SK-N-MC (cell line): ENCODE results near the gene MOCOS.

Experiments
- DNase-seq: peaks from one replicate; pipeline ENCODE4 v3.0.0-alpha.2; 2011; ENCODE audit warnings: low read depth, low spot score
- H3K27ac ChIP-seq: fragments of 200-600 bp; sonication (generic); 2 replicates; pipeline ENCODE4 v1.5.1; 2016; ENCODE audit warnings: mixed run types
- H3K36me3 ChIP-seq: fragments of 200-600 bp; sonication (generic); 2 replicates; pipeline ENCODE4 v1.6.1; 2017; ENCODE audit warnings: antibody characterized with exemption, low read length, mixed read lengths; ENCODE audit not compliant: insufficient read depth
- H3K4me3 ChIP-seq: fragments of 200-600 bp; sonication (generic); 2 replicates; pipeline ENCODE4 v1.5.1; 2016
- H3K9ac ChIP-seq: fragments of 200-600 bp; sonication (generic); 2 replicates; pipeline ENCODE4 v1.8.0; 2017; ENCODE audit warnings: mixed run types, mixed read lengths; ENCODE audit not compliant: insufficient read length
- H3K9me3 ChIP-seq: fragments of 200-600 bp; sonication (generic); 2 replicates; pipeline ENCODE4 v1.6.1; 2017; ENCODE audit warnings: low read depth, mild to moderate bottlenecking, antibody characterized with exemption, low read length, moderate library complexity, mixed read lengths
- EZH2 ChIP-seq: fragments of 200-600 bp; sonication (generic); IDR thresholded peaks from one replicate; pipeline ENCODE4 v1.6.1; 2017; ENCODE audit warnings: antibody characterized with exemption
- FOXP2 ChIP-seq: optimal IDR thresholded peaks from 2 replicates; pipeline ENCODE3; 2011; ENCODE audit warnings: mild to moderate bottlenecking, moderate library complexity; ENCODE audit not compliant: insufficient read depth; ENCODE audit errors: extremely low read length, control extremely low read depth
- POLR2AphosphoS5 ChIP-seq: IDR thresholded peaks from 2 replicates; pipeline ENCODE4 v1.6.1; 2012; ENCODE audit warnings: mild to moderate bottlenecking, low read depth, low read length, borderline replicate concordance

Gene MOCOS

DNA sequence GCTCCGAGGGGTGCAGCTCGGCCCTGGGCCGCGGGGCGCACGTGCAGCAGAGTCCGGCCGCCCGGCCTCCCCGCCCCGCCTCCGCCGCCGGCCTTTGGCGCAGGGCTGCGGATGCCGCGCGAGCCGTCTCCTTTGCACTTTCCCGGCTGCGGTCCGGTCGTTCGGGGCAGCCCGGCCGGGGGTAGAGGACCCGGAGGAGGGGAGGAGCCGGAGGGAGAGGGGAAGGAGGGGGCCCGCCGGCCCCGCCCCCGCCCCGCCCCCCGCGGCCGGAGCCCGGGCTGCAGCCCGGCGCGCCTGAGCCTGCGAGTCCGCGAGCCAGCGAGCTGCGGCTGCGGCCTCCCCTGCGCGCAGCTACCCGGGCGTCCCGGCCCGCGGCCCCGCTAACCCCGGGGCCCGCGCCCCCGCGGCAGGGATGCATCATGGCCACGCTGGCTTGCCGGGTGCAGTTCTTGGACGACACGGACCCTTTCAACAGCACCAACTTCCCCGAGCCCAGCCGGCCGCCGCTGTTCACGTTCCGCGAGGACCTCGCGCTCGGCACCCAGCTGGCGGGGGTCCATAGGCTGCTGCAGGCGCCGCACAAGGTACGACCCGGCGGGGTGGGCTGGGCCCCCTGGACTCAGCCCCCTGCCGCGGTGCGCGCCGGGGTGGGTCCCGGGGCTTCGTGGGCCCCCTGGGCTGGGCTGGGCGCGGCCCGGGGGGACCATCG, 110.3 kb downstream of the MOCOS start, which contains the start of gene FHOD3:
Gene FHOD3 (plus strand): TSS at position 297 of the 709 bp plus-strand sequence. CDS start 123 bp downstream, at position 420.
- H3K36me3 ChIP-seq: no peaks in the 10 kb centered on the region
- no peaks in the 10 kb centered on the region for H3K9me3 ChIP-seq
- no peak within 1 kb of the TSS for H3K27ac ChIP-seq
- no peak for DNase-seq
- no peak for TF ChIP-seq POLR2AphosphoS5
- no peak for TF ChIP-seq EZH2
- no peak for TF ChIP-seq FOXP2
- peak within 1 kb of the TSS; percentile 58 for H3K4me3 ChIP-seq
- no peak within 1 kb of the TSS for H3K9ac ChIP-seq

DNA sequence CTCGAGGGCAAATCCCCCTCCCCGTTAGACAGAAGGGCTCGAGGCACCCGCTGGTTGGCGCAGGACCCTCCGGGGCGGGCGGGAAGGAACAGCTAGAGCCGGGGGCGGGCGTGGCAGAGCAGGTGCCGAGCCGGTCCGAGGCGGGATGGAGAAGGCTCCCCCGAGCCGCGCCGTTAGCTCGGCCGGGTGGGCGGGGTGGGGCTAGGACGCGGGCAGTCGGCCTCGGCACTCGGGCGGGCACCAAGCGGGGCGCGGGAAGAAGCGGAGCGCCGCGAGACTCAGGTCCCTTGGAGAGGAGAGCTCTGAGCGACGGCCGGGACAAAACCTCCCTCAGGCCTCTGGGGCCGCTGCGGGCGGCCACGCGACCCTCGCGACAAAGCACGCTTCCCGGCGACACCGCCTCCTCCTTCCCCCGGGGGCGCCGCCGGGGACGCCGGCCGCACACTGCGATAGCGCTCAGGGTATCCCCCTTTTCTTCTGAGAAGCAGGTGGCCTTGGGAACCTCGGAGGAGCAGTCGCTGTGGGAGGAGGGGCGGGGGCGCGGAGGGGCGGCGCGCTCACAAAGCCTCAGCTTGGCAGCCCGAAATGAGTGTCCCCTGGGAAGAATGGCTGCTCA, 110.9 kb downstream of the MOCOS start:
- no peak overlapping the region for H3K27ac ChIP-seq
- TF ChIP-seq FOXP2 (no peak), EZH2 (no peak), POLR2AphosphoS5 (no peak)
- no peaks in the 10 kb centered on the region for H3K36me3 ChIP-seq
- H3K4me3 ChIP-seq: peak overlapping the region; percentile 49
- no peak for DNase-seq
- no peak overlapping the region for H3K9ac ChIP-seq
- H3K9me3 ChIP-seq: no peaks in the 10 kb centered on the region

DNA sequence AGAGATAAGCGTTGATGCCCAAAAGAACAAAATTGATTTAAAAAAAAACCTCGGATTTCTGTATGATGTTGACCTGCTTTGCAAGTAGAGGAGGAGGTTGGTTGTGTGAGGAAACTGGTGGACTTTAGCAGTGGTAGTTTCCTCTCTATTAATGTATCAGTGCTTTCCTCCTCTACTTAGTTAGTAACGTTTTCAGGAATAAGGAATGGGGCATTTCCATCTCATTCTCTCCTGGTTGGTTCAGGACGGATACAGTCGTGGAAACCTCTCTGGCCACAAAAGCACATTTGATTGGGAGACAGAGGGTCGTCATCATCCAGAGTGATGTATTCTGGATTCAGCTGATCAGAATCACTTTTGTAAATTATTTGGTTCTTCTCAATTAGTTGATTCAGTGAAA, 111.7 kb downstream of the MOCOS start:
- Histone ChIP-seq H3K9ac (no peak overlapping the region), H3K4me3 (no peak overlapping the region), H3K36me3 (no peaks in the 10 kb centered on the region), H3K9me3 (no peaks in the 10 kb centered on the region), H3K27ac (no peak overlapping the region)
- TF ChIP-seq FOXP2: no peak
- no peak for TF ChIP-seq EZH2
- TF ChIP-seq POLR2AphosphoS5: no peak
- no peak for DNase-seq

- H3K36me3 ChIP-seq: no peaks in the 10 kb centered on the region
- H3K9ac ChIP-seq: no peak overlapping the region
- H3K27ac ChIP-seq: no peak overlapping the region
- TF ChIP-seq FOXP2: no peak
- no peak for TF ChIP-seq POLR2AphosphoS5
- no peak for TF ChIP-seq EZH2
- no peak overlapping the region for H3K4me3 ChIP-seq
- no peaks in the 10 kb centered on the region for H3K9me3 ChIP-seq
- DNase-seq: no peak
Measured at GRCh38 chr18:36300211-36300610, 112.9 kb downstream of the MOCOS start.

- no peak overlapping the region for H3K9ac ChIP-seq
- TF ChIP-seq POLR2AphosphoS5 (no peak), FOXP2 (no peak), EZH2 (no peak)
- no peaks in the 10 kb centered on the region for H3K9me3 ChIP-seq
- no peak overlapping the region for H3K4me3 ChIP-seq
- no peak overlapping the region for H3K27ac ChIP-seq
- H3K36me3 ChIP-seq: no peaks in the 10 kb centered on the region
- no peak for DNase-seq
Measured at GRCh38 chr18:36301884-36302283, 114.6 kb downstream of the MOCOS start.

DNA sequence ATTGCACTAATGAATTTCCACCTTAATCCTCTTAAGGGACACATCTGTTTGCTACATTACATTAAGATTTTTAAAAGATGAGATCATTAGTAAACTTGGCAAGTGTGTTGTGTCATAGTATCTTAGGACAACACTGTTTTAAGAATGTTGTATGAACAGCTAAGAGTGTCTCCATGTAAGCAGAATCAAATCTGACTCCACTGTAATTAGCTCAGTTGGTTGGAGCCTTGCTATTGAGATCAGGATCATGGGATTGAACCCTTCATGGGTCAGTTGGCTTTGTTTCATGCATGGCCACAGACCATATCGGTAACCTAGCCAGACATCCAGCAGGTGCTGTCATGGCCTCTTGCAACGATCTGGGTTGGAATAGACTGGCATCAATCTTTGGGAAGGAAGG, 115.4 kb downstream of the MOCOS start:
- H3K27ac ChIP-seq: no peak overlapping the region
- H3K9me3 ChIP-seq: no peaks in the 10 kb centered on the region
- no peak for DNase-seq

DNA sequence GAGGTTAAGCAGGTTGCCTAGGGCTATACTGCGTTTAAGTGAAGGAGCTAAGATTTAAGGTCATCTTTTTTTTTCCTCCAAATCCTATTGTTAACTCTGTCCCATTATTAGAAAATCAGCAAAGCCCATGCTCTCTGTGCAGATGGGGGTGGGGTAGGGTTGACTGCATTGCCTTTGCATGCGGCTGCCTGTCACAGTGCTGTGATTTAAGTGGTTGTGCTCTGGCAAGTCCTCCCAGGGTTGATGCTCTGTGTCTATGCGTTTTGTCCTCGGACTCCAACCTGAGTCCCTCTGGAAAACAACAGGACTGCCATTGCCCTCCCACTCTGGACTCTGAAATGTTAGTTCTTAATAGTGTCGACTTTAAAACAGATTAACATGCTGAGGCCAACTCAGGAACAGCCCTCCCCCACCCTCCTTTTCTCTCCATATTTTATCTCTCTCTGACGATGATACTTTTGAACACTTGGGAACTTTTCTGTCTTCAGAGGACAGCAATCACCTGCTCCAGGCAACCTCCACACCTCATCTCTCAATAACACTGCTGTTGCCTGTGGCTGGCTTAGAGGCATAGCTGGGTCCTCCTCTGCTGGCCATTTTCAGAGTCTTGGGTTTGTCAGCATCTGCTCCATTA, 116.0 kb downstream of the MOCOS start:
- Histone ChIP-seq H3K9me3 (no peaks in the 10 kb centered on the region), H3K9ac (no peak overlapping the region), H3K27ac (no peak overlapping the region), H3K36me3 (no peaks in the 10 kb centered on the region), H3K4me3 (no peak overlapping the region)
- TF ChIP-seq FOXP2 (no peak), EZH2 (no peak), POLR2AphosphoS5 (no peak)
- DNase-seq: no peak

More for the DNA sequence above, 115.4 kb downstream of the MOCOS start:
- no peak for TF ChIP-seq POLR2AphosphoS5
- no peak for TF ChIP-seq EZH2
- TF ChIP-seq FOXP2: no peak
- H3K36me3 ChIP-seq: no peaks in the 10 kb centered on the region
- no peak overlapping the region for H3K4me3 ChIP-seq
- H3K9ac ChIP-seq: no peak overlapping the region

DNA sequence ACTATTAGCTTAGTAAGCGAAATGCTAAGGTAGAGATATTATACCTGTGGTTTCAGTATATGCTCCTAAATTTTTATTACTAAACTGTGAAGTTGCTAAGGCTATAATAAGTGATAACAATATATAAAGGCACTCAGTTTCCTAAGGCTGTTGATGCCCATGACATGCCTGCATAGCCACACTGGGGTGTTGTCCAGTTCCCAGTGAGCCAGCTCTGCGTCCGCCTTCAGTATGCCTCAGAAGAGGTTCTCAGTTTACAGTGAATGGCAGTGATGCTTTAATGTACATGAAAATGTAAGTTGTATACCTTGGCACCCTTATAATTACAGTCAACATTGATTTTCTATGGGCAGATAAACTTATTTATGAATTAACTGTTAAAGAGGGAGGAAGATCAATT, 117.4 kb downstream of the MOCOS start:
- H3K9me3 ChIP-seq: no peaks in the 10 kb centered on the region
- no peak overlapping the region for H3K4me3 ChIP-seq
- no peaks in the 10 kb centered on the region for H3K36me3 ChIP-seq
- no peak overlapping the region for H3K27ac ChIP-seq
- no peak overlapping the region for H3K9ac ChIP-seq
- no peak for DNase-seq
- TF ChIP-seq POLR2AphosphoS5 (no peak), EZH2 (no peak), FOXP2 (no peak)
